GM08714 (cell line): Measurements from ENCODE around the gene FGFR3.

ENCODE experiments used
- H3K4me3 ChIP-seq: fragments of 200-500 bp; sonication (Bioruptor generic); 2 replicates; pipeline ENCODE4 v1.5.1; 2014; ENCODE audit warnings: mild to moderate bottlenecking, low read length, inconsistent platforms
- ZNF274 ChIP-seq: IDR thresholded peaks from 2 replicates; pipeline ENCODE4 v1.6.1; 2012; ENCODE audit warnings: mild to moderate bottlenecking, low read depth, low read length

Gene FGFR3

GRCh38 chr4:1752284-1753041 lies 40.6 kb upstream of the FGFR3 start:
- no peak overlapping the region for H3K4me3 ChIP-seq
- no peak for TF ChIP-seq ZNF274

GRCh38 chr4:1753294-1753696 lies 39.8 kb upstream of the FGFR3 start:
- TF ChIP-seq ZNF274: no peak
- no peak overlapping the region for H3K4me3 ChIP-seq

GRCh38 chr4:1753697-1754311 lies 39.3 kb upstream of the FGFR3 start:
- H3K4me3 ChIP-seq: no peak overlapping the region
- no peak for TF ChIP-seq ZNF274

- no peak overlapping the region for H3K4me3 ChIP-seq
- no peak for TF ChIP-seq ZNF274
These were observed 38.8 kb upstream of the FGFR3 start for GRCh38 chr4:1754336-1754735.

GRCh38 chr4:1755297-1755696 lies 37.8 kb upstream of the FGFR3 start:
- H3K4me3 ChIP-seq: no peak overlapping the region
- TF ChIP-seq ZNF274: no peak

GRCh38 chr4:1756079-1756478 lies 37.0 kb upstream of the FGFR3 start:
- TF ChIP-seq ZNF274: no peak
- H3K4me3 ChIP-seq: no peak overlapping the region

- TF ChIP-seq ZNF274: no peak
- H3K4me3 ChIP-seq: no peak overlapping the region
These were observed 36.0 kb upstream of the FGFR3 start for GRCh38 chr4:1756893-1757779.

GRCh38 chr4:1757836-1758235 lies 35.3 kb upstream of the FGFR3 start:
- no peak for TF ChIP-seq ZNF274
- H3K4me3 ChIP-seq: no peak overlapping the region

GRCh38 chr4:1758306-1759121 lies 34.6 kb upstream of the FGFR3 start:
- TF ChIP-seq ZNF274: no peak

GRCh38 chr4:1759170-1759817 lies 33.8 kb upstream of the FGFR3 start:
- TF ChIP-seq ZNF274: no peak

More at GRCh38 chr4:1758306-1759121, 34.6 kb upstream of the FGFR3 start:
- H3K4me3 ChIP-seq: no peak overlapping the region

GRCh38 chr4:1759818-1760223 lies 33.3 kb upstream of the FGFR3 start:
- TF ChIP-seq ZNF274: no peak
- no peak overlapping the region for H3K4me3 ChIP-seq

More at GRCh38 chr4:1759170-1759817, 33.8 kb upstream of the FGFR3 start:
- H3K4me3 ChIP-seq: no peak overlapping the region

- no peak overlapping the region for H3K4me3 ChIP-seq
- no peak for TF ChIP-seq ZNF274
These were observed 32.5 kb upstream of the FGFR3 start for GRCh38 chr4:1760521-1761071.

- no peak for TF ChIP-seq ZNF274
- H3K4me3 ChIP-seq: no peak overlapping the region
These were observed 31.9 kb upstream of the FGFR3 start for GRCh38 chr4:1761130-1761689.
